ENCODE results near the gene BMPR1A.
"Not testable (repeated sequence)": the region's sequence is repeated elsewhere in the genome, so short reads cannot be mapped to it uniquely, and the experiment has no call there.

The BMPR1A gene

GRCh38 chr10:86733260-86733671 lies 23.2 kb upstream of the BMPR1A start:
- no peak for DNase-seq (ENCODE audit: low spot score)

GRCh38 chr10:86734207-86734988 lies 22.0 kb upstream of the BMPR1A start:
- no peaks in the 10 kb centered on the region for H3K4me1 ChIP-seq (ENCODE audit: insufficient read depth, poor library complexity, severe bottlenecking)
- DNase-seq (ENCODE audit: low spot score) (no peak), ATAC-seq (ENCODE audit: low read depth) (no peak)
- H3K4me3 ChIP-seq (ENCODE audit: severe bottlenecking), result no peak overlapping the region
- H3K36me3 ChIP-seq (ENCODE audit: low read depth), result no peaks in the 10 kb centered on the region
- no peaks in the 10 kb centered on the region for H3K27me3 ChIP-seq (ENCODE audit: insufficient read depth, poor library complexity, severe bottlenecking)
- TF ChIP-seq, protein P1, sequence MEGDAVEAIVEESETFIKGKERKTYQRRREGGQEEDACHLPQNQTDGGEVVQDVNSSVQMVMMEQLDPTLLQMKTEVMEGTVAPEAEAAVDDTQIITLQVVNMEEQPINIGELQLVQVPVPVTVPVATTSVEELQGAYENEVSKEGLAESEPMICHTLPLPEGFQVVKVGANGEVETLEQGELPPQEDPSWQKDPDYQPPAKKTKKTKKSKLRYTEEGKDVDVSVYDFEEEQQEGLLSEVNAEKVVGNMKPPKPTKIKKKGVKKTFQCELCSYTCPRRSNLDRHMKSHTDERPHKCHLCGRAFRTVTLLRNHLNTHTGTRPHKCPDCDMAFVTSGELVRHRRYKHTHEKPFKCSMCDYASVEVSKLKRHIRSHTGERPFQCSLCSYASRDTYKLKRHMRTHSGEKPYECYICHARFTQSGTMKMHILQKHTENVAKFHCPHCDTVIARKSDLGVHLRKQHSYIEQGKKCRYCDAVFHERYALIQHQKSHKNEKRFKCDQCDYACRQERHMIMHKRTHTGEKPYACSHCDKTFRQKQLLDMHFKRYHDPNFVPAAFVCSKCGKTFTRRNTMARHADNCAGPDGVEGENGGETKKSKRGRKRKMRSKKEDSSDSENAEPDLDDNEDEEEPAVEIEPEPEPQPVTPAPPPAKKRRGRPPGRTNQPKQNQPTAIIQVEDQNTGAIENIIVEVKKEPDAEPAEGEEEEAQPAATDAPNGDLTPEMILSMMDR (IDR thresholded peaks at IDR 0.05; ENCODE audit: poor library complexity, severe bottlenecking), result no peak
- no peaks in the 10 kb centered on the region for H3K9me3 ChIP-seq (ENCODE audit: severe bottlenecking)
- no peak overlapping the region for H3K27ac ChIP-seq (ENCODE audit: poor library complexity, severe bottlenecking)

More at GRCh38 chr10:86733260-86733671, 23.2 kb upstream of the BMPR1A start:
- TF ChIP-seq, protein P1 (IDR thresholded peaks at IDR 0.05; ENCODE audit: poor library complexity, severe bottlenecking), result no peak
- no peak for ATAC-seq (ENCODE audit: low read depth)
- no peaks in the 10 kb centered on the region for H3K9me3 ChIP-seq (ENCODE audit: severe bottlenecking)
- no peaks in the 10 kb centered on the region for H3K27me3 ChIP-seq (ENCODE audit: insufficient read depth, poor library complexity, severe bottlenecking)
- no peak overlapping the region for H3K4me3 ChIP-seq (ENCODE audit: severe bottlenecking)
- H3K4me1 ChIP-seq (ENCODE audit: insufficient read depth, poor library complexity, severe bottlenecking), result no peaks in the 10 kb centered on the region
- no peak overlapping the region for H3K27ac ChIP-seq (ENCODE audit: poor library complexity, severe bottlenecking)
- H3K36me3 ChIP-seq (ENCODE audit: low read depth), result no peaks in the 10 kb centered on the region

DNA sequence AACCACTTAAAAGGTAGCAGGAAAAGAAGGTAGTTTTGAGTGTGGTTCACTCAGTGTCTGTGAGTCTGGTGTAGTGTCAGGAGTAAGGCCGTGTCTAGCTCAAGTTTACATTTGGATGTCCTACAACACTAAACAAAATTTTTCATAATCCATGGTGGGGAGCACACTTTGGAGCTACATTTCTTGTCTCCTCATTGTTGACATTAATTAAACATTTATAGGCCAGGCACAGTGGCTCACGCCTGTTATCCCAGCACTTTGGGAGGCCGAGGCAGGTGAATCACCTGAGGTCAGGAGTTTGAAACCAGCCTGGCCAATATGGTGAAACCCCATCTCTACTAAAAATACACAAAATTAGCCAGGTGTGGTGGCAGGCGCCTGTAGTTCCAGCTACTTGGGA lies 21.1 kb upstream of the BMPR1A start:
- H3K4me1 ChIP-seq (ENCODE audit: insufficient read depth, poor library complexity, severe bottlenecking), result not testable (repeated sequence)

DNA sequence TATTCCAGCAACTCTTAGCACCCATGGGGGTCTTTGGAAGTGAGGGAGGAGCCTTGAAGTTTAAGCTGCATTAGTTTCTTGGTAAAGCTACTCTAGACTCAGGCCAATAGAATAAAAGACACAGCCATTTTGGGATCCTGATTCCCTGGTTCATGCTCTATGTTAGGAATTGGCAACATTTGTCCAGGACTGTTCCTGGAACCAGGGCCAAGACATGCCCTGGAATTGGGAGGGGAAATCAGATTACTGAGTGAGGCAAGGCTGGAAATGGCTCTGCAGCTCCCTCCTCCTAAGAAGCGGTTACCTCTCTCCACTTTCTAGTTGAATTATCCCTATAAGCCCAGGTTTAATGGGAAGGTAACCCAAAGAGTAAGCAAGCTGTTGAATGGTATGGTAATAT lies 14.2 kb upstream of the BMPR1A start:
- Histone ChIP-seq H3K4me1 (ENCODE audit: insufficient read depth, poor library complexity, severe bottlenecking) (no peaks in the 10 kb centered on the region), H3K27me3 (ENCODE audit: insufficient read depth, poor library complexity, severe bottlenecking) (no peaks in the 10 kb centered on the region), H3K4me3 (ENCODE audit: severe bottlenecking) (no peak overlapping the region), H3K36me3 (ENCODE audit: low read depth) (no peaks in the 10 kb centered on the region), H3K27ac (ENCODE audit: poor library complexity, severe bottlenecking) (no peak overlapping the region), H3K9me3 (ENCODE audit: severe bottlenecking) (no peaks in the 10 kb centered on the region)
- ATAC-seq (ENCODE audit: low read depth) (no peak), DNase-seq (ENCODE audit: low spot score) (no peak)
- TF ChIP-seq, protein P1 (IDR thresholded peaks at IDR 0.05; ENCODE audit: poor library complexity, severe bottlenecking), result no peak

More for the DNA sequence above, 21.1 kb upstream of the BMPR1A start:
- H3K36me3 ChIP-seq (ENCODE audit: low read depth); ATAC-seq (ENCODE audit: low read depth); H3K27me3 ChIP-seq (ENCODE audit: insufficient read depth, poor library complexity, severe bottlenecking); DNase-seq (ENCODE audit: low spot score); H3K4me3 ChIP-seq (ENCODE audit: severe bottlenecking); H3K9me3 ChIP-seq (ENCODE audit: severe bottlenecking); H3K27ac ChIP-seq (ENCODE audit: poor library complexity, severe bottlenecking): not testable (repeated sequence)

DNA sequence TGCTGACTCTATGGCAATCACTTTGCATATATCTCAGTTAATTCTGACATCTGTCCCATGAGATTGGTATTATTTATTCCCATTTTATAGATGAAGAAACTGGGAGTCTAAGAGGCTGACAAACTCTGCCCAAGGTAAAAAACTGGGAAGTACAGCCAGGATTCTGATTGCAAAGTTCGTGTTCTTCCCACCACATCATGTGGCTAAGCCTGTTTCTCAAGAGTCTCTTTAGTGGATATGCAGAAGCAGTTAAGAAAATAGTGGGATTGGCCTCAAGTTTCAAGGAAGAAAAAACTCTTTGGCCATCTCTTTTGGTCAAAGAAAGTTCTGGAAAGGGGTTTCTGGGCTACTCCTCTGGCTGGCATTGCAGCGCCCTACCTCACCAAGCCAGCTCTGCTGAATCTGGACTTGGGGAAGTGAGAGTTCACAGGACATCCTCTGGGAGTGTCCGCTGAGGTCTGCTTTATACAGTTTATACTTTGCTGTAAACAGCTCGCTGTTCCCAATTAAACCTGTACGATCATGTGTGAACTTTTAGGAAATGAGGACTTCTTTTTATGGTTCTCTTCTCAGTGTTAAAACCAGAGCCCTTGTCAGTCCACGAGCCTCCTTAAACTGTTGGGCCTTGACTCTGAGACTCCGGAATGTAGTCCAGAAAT lies 12.2 kb upstream of the BMPR1A start:
- Histone ChIP-seq H3K9me3 (ENCODE audit: severe bottlenecking) (no peaks in the 10 kb centered on the region), H3K36me3 (ENCODE audit: low read depth) (no peaks in the 10 kb centered on the region), H3K27ac (ENCODE audit: poor library complexity, severe bottlenecking) (no peak overlapping the region), H3K4me3 (ENCODE audit: severe bottlenecking) (no peak overlapping the region), H3K27me3 (ENCODE audit: insufficient read depth, poor library complexity, severe bottlenecking) (no peaks in the 10 kb centered on the region), H3K4me1 (ENCODE audit: insufficient read depth, poor library complexity, severe bottlenecking) (no peaks in the 10 kb centered on the region)
- no peak for ATAC-seq (ENCODE audit: low read depth)
- TF ChIP-seq, protein P1 (IDR thresholded peaks at IDR 0.05; ENCODE audit: poor library complexity, severe bottlenecking), result no peak
- DNase-seq (ENCODE audit: low spot score), result no peak

Data from RWPE2 (cell line).